ENCODE results near the gene SYNE3. TPM values are rescaled to one million over a fixed set of nuclear protein-coding genes. Genes with fewer than 3 reads are reported as not detected.

Gene SYNE3
- total and polyA plus RNA-seq, 9 donors = 3.7 to 26.0 (median 10.0) TPM

- no peak for TF ChIP-seq CTCF (IDR thresholded peaks at IDR 0.05)
- no peak for TF ChIP-seq EP300 (IDR thresholded peaks at IDR 0.05)
- no peak for TF ChIP-seq POLR2A (IDR thresholded peaks at IDR 0.05)
- Histone ChIP-seq H3K27me3 (no peaks in the 10 kb centered on the region), H3K9me3 (no peaks in the 10 kb centered on the region), H3K4me3 (no peak overlapping the region), H3K36me3 (no peaks in the 10 kb centered on the region), H3K27ac (peak overlapping the region in 1 of 2 donors; percentile 18), H3K4me1 (ENCODE audit: insufficient read depth) (peaks cover 21% of the 10 kb centered on the region)
- intact Hi-C loops (cut with DNase I) = no loop called here
- no peak for DNase-seq
- WGBS, 3 donors = 94 to 98% (median 95%) methylated on average over 5 of the region's 5 CpGs
These were observed 26.3 kb downstream of the SYNE3 start for GRCh38 chr14:95490138-95490509.

DNA sequence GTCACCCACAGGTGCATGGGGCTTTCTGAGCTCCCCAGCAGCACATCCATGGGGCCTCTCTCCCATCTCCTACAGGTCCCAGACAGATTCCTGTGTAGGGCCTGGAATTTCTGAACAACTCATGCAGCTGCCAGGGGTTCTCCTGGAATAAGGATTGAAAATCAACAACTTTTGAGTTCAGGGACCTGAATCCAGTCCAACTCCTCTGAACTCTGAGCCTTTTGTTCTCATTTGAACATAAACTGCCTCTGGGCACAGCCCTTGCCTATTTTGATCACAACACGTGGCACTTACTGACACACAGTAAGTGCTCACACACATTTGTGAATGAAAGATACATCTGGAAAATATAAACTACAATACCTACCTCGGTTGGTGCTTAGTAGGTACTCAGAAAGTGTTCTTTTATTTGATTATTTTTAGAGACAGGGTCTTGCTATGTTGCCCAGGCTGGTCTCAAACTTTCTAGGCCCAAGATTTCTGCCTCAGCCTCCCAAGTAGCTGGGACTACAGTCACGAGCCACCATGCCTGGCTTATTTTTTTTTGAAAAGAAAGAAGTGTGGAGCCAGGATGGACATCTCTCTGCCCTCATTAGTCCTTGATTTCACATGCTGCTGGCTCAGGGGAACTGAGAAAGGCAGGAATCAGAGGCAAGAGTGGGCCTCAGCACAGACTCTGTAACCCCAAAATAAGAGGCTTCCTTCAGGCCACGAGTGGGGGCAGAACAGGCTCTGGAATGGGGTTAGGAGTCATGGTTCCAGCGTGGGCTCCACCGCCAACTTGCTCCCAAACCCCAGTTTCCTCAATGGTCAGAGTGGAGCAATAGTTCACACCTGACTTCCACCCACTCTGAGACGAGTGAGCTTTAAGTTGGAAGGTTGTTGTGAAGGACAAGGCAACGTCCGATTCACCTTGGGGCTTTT lies 27.0 kb downstream of the SYNE3 start:
- no peaks in the 10 kb centered on the region for H3K36me3 ChIP-seq
- peak overlapping the region; percentile 34 to 58 for H3K27ac ChIP-seq
- DNase-seq = peak in 2 of 5 donors; percentile 65 to 72
- H3K27me3 ChIP-seq = no peaks in the 10 kb centered on the region
- peaks cover 22% of the 10 kb centered on the region for H3K4me1 ChIP-seq (ENCODE audit: insufficient read depth)
- no peaks in the 10 kb centered on the region for H3K9me3 ChIP-seq
- WGBS, 3 donors = 72 to 74% (median 73%) methylated on average over 9 of the region's 9 CpGs
- TF ChIP-seq CTCF (IDR thresholded peaks at IDR 0.05) (no peak), EP300 (IDR thresholded peaks at IDR 0.05) (no peak), POLR2A (IDR thresholded peaks at IDR 0.05) (no peak)
- intact Hi-C loops (cut with DNase I) = loop anchor here in 1 of 4 donors (5.0 kb wide), 1 partner anchor 33 kb away; no protein-coding TSS in a partner anchor
- H3K4me3 ChIP-seq = no peak overlapping the region

GRCh38 chr14:95488376-95489213 lies 27.9 kb downstream of the SYNE3 start:
- TF ChIP-seq POLR2A (IDR thresholded peaks at IDR 0.05) (no peak), CTCF (IDR thresholded peaks at IDR 0.05) (no peak), EP300 (IDR thresholded peaks at IDR 0.05) (no peak)
- Histone ChIP-seq H3K27me3 (no peaks in the 10 kb centered on the region), H3K4me1 (ENCODE audit: insufficient read depth) (peaks cover 30% of the 10 kb centered on the region), H3K27ac (peak overlapping the region; percentile 34 to 58), H3K36me3 (no peaks in the 10 kb centered on the region), H3K4me3 (no peak overlapping the region), H3K9me3 (no peaks in the 10 kb centered on the region)
- WGBS, 3 donors = 63 to 68% (median 65%) methylated on average over 6 of the region's 6 CpGs
- intact Hi-C loops (cut with DNase I) = loop anchor here in 1 of 4 donors (5.0 kb wide), 1 partner anchor 34 kb away; no protein-coding TSS in a partner anchor
- no peak for DNase-seq

- no peak for DNase-seq
- Histone ChIP-seq H3K4me3 (no peak overlapping the region), H3K9me3 (no peaks in the 10 kb centered on the region), H3K4me1 (ENCODE audit: insufficient read depth) (peaks cover 37% of the 10 kb centered on the region), H3K27ac (no peak overlapping the region), H3K27me3 (no peaks in the 10 kb centered on the region), H3K36me3 (no peaks in the 10 kb centered on the region)
- TF ChIP-seq EP300 (IDR thresholded peaks at IDR 0.05) (no peak), CTCF (IDR thresholded peaks at IDR 0.05) (no peak), POLR2A (IDR thresholded peaks at IDR 0.05) (no peak)
- WGBS, 3 donors = 55 to 68% (median 56%) methylated on average over 3 of the region's 3 CpGs
- intact Hi-C loops (cut with DNase I) = loop anchor here in 1 of 4 donors (5.0 kb wide), 1 partner anchor 35 kb away; no protein-coding TSS in a partner anchor
These were observed 28.8 kb downstream of the SYNE3 start for GRCh38 chr14:95487669-95488084.
